EH (cell line): Measurements from ENCODE around the gene LAMB1.
"Not testable (repeated sequence)": the region's sequence is repeated elsewhere in the genome, so short reads cannot be mapped to it uniquely, and the experiment has no call there.

ENCODE experiments used
- DNase-seq: peaks from one replicate; pipeline ENCODE4 v3.0.0-alpha.2; 2015; ENCODE audit warnings: low read depth

The LAMB1 gene

DNA sequence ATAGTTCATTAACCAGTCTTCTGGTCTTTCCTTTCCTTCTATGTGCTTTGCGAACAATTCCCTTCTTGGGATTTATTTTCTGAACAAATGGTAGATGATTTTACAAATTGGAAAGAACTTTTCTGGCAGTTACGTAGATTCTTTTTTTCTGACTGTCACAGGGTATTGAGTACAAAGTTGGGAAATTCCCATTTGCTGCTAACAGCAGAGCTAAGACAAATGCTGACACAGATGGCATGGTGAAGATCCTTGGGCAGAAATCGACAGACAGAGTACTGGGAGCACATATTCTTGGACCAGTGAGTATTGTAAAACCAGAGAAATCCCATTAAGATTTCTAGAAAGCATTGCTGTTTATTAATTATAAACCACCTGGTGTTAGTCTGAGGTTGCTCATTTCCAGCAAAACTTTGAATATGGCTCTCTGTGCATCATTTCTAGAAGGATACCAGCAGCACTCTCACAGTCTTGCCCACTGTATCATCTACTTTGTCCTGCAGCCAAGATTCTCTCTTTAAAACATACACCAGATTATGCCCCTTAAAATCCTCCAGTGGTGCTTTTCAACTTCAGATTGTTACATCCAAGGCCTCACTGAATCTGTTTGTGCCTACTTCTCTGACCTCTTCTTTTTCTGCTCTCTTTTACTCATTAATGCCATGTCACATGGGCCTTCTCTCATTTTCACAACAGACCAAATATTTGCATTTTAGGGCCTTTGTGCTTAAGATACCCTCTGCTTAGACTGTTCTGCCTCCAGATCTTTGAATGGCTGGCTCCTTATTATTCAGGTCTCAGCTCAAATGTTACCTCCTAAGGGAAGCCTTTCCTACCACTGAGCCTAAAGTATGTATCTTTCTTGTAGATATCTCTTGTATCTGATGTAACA, 85.0 kb downstream of the LAMB1 start:
- DNase-seq = no peak

DNA sequence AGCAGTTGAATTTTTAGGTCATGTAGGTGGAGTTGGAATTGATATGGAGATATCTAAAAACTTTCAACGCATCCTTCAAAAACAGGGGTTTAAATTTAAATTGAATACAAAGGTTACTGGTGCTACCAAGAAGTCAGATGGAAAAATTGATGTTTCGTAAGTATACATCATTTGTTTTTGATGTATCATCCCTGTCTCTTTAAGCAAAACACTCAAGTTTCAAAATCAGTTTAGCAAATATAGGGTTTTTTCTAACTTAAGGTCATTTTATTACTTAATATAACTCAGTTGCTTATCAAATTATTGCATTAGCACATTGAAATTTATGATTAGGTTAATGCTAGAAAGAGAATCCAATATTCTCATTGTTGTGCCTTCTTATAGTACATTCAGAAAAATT, 87.4 kb downstream of the LAMB1 start:
- DNase-seq = no peak

DNA sequence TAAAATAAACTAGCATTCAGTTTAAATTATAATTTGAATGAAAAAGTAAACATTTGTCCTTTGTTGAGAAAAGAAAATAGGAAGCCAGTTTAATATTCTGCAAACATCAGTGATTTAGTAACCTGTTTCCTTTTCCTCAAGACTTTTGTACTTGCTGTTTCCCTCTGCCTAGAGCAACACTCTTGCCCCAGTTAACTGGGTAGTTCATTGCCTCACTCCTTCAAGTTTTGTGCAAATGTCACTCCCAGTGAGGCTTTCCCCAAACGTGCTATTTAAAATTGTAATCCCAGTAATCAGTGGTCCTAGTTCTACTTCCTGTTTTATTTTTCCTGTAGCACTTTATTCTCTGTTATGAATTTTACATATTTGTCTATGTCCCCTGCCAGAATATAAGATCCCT, 88.1 kb downstream of the LAMB1 start:
- no peak for DNase-seq

DNA sequence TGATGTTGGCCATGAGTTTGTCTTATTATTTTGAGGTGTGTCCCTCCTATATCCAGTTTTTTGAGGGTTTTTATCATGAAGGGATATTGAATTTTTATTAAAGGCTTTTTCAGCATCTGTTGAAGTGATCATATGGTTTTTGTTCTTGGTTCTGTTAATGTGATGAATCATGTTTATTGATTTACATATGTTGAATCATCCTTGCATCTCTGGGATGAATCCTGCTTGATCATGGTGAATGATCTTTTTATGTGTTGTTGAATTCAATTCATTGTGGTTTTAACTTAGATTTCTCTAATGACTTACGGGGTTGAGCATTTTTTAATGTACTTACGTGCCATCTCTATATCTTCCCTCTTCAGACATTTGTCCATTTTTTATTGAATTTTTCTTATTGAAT, 89.1 kb downstream of the LAMB1 start:
- DNase-seq = no peak

DNA sequence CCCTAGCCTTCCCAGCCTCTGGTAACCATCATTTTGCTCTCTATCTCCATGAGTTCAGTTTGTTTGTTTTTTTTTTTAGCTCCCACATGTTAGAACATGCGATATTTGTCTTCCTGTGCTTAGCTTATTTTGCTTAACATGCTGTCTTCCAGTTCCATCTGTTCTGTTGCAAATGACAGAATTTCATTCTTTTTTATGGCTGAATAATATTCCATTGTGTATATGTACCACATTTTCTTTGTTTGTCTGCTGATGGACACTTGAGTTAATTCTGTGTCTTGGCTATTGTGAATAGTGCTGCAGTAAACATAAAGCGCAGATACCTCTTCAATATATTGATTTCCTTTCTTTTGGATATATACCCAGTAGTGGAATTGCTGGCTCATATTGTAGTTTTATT, 91.0 kb downstream of the LAMB1 start:
- DNase-seq = no peak

DNA sequence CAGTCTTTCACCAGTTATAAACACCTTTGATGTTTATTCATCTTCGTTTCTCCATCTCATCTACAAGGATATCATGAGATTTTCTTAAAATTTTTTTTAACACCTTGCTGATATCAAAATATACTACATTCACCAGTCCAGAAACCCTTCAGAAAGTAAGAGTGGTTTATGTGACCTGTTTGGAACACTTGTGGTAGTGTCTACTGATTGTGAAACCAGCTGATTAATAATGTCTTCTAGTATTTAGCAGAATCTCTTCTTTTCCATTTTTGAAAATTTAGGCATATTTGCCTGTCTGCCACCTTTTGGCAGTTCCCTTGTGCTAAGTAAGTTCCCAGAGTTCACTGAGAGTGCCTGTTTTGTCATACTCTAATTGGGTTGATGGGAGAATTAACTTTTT, 93.5 kb downstream of the LAMB1 start:
- DNase-seq = no peak

DNA sequence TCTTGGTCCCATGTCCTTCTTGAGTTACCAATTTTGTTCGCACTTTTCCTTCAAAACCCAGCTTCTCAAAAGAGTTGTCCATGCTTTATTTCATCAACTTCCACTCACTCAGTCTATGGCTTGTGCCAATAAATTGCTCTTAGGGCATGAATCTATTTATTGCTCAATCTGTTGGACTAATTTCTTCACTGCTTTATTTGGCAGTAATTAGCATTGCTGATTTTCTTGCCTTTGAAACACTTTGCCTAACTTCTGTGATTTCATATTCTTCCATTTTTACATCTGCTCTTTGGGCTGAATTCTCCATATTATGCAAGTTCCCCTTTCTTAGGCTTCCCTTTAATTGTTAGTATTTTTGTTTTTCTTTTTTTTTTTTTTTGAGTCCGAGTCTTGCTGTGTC, 95.2 kb downstream of the LAMB1 start:
- no peak for DNase-seq

DNA sequence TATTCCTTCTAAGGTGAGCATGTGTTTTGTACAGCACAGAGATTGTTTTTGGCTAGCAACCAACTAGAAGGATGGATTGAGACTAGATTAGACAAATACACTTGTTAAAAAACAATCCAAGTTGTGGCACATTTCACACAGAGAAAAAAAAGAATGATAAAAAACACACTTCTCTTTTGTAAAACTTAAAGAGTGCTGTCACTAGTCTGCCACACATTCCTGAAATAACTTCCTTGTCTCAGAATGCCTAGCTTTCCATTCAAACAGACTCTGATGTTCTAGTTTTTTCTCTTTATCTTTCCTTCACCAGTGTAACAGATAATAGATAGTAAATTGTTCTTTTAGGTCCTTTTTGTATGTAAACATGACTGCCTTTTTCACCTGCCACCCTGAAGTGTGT, 100.6 kb downstream of the LAMB1 start:
- DNase-seq = peak; percentile 42

DNA sequence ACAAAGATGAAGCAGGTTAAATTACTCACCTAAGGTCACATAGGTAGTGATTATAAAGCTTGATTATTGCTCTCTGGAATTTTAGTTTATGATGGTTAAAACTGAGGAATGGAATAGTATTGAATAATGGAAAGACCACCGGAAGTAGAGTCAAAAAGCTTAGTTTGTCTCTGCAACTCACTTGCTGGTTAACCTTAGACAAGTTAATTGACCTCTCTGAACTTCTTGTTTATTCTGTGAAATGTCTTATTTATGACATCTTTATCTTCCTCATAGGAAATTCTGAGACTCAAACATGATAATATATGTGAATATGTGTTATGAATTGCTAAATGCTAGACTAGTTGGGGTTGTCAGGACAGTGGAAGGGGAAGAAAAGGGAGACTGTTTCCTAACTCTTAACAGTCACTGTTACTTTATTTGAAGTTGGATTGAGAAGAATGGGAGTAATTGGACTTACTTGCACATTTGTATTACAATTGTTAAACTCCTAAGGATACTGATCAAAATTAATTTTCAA, 102.4 kb downstream of the LAMB1 start:
- DNase-seq = no peak

DNA sequence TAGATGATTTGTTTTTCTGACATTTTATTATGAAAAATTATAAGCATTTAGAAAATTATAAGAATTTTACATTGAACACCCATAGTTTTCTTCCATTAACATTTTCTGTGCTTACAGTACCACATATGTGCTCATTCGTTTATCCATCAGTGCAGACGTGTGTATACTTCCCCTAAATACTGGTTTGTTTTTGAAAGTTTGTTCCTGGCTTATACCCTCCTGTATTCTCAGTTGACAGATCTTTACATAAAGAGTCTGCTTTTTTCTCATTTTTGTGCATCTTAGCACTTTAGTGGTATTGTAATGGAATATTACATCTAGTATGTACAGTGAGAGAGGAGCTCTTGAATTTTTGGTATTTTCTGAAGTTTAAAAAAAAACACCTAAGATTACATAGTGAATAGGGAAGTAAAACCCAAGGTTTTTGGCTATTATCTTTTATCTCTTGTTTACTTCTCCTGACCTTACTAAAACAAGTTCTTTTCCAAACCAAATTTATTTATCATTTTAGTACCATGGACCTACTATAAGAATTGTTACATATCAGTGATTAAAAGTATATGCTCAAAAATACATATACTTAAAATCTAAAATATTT, 103.9 kb downstream of the LAMB1 start:
- no peak for DNase-seq

DNA sequence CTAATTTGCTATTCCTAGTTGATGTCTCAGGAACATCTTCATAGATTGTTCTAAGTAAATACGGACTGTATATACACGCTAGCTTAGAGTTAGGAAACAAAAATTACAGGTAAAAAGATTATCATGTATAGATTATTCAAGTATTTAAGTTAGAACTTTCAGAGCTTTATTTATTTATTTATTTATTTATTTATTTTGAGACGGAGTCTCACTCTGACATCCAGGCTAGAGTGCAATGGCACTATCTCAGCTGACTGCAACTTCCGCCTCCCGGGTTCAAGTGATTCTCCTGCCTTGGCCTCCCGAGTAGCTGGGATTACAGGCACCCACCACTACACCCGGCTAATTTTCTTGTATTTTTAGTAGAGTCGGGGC, 110.6 kb downstream of the LAMB1 start:
- not testable (repeated sequence) for DNase-seq

DNA sequence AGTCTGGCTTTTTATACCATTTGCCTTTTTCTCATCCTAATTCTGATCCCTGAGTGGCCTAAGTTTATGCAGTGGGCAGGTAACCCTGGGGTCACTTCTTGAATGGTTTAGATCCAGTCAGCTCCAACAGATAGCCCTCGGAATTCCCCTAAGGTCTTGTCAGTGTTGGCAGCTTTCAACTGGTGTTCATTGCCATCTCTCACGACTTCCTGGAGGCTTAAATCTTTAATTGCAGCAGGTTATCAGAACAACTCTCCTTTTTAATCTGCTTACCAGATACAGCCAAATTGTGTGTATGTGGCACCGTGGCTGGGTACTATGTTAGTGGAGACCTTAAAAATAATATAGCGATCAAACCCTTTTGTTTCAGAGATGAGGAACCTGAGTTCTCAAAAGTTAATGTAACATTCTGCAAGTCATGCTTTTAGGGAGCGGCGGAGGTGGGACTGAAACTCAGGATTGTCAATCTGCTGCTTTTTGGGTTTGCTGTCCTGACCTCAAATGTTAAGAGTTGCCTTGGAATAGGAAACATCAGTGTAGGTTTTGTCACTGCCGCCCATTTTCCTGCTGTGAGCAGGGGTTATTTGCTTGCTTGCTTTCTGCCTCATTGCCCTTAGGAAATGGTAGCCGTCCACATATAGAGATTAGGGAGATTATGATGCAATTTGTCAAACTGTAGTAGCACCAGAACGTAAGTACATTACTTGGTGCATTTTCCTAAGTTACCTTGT, 111.2 kb downstream of the LAMB1 start:
- no peak for DNase-seq

DNA sequence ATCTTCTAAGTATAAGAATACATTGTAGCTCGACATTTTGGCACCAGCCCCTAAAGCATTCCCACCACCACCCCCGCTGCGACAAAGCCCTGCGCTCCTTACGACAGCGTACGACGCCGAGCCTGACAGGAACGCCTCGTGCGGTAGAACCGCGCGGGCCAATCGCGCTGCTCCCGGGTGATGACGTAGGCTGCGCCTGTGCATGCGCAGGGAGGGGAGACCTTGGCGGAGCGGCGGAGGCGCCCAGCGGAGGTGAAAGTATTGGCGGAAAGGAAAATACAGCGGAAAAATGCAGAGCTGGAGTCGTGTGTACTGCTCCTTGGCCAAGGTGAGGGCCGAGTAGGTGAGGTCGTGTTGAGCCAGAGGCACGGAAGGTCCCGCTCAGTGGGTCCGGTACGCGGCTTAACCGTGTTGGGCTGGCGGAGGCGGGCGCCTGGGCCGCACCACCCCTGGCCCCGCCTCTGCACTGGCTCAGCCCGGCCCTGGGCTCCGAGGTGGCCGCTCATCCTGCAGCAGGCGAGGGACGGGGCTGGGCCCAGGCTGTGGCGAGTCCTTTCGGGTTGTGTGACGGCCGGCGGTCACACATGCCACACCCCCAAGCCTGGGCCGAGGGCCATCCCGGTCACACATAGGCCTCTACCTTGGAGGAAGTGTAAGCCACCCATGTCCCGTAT, 111.9 kb downstream of the LAMB1 start, which contains the start of gene DLD:
DLD (plus strand) TSS at position 222 of the 674 bp plus-strand sequence; CDS start at position 290, 68 bp downstream.
- DNase-seq = peak; percentile 88

DNA sequence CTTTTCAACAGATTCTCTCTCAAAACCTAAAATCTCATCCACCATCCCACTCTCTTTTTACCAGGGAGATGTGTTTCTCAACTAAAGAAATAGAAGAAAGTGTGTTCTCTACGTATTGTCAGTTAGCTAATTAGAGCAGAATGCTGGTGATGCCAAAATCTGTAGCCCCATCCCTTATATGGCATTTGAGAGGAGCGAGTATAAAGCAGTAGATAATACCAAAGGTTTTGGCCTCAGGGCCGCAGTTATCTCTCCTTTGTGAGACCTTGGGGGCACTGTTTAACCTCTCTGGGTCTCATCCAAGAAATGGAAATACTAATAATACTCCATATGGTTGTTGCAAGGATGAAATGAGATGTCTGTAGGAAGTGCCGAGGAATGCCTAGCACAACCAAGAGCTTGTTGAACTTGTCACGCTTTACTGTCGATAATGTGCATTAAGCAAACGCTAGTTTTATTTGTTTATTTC, 112.4 kb downstream of the LAMB1 start:
- no peak for DNase-seq

DNA sequence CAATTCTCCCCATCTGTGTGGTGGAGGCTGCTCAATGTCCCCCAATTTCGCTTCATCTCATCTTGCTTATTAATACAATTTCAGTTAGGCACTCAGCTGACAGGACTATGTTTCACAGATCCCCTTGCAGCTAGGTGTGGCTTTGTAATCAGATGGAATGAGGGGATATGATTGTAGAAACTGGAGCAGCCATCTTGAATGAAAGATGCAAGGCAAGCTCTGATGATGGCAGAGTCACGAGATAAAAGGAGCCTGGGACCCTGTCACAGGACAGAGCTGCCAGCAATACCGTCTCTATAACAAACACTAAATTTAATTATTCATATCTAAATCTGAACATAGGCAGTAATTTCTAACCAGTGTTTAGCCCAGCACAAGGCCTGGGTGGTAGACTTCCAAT, 113.0 kb downstream of the LAMB1 start:
- DNase-seq = no peak

DNA sequence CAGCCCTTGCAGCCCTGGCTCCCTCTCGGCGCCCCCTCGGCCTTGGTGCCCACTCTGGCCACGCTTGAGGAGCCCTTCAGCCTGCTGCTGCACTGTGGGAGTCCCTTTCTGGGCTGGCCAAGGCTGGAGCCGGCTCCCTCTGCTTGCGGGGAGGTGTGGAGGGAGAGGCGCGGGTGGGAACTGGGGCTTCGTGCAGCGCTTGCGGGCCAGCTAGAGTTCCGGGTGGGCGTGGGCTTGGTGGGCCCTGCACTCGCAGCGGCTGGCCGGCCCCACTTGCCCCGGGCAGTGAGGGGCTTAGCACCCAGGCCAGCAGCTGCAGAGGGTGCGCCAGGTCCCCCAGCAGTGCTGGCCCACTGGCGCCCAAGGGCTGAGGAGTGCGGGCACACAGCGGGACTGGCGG, 115.1 kb downstream of the LAMB1 start:
- not testable (repeated sequence) for DNase-seq

DNA sequence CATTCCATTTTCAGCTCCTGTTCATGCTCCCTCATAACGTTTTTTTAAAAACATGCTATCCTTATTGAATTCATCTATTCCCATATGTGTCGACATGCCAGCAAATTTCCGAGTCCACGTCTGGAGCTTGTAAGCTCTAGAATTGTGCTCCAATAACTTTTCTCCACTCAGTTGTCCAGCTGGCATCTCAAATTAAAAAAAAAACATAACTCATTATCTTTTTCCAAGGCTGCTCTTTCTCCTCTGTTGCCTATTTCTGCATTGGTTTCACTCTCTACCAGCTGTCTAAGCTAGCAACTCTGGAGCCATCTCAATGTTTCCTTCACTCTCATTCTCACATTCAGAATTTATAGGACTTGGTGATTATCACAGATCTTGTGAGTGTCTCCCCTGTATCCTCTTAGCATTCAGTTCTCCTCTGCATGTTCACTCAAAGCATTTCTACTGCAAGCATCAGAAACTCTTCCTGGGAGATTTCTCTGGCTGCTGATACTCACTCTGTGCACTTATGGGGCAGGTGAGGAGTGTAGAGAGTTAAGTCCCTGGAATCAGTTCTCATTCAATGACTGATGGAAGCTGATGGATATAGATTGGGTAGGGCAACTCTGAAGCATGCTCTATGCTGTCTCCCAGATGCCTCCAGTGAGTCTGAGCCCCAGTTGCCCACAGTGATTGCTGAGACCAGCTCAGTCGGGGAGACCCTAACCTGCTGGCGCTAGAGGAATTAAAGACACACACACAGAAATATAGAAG, 118.7 kb downstream of the LAMB1 start:
- DNase-seq = no peak

DNA sequence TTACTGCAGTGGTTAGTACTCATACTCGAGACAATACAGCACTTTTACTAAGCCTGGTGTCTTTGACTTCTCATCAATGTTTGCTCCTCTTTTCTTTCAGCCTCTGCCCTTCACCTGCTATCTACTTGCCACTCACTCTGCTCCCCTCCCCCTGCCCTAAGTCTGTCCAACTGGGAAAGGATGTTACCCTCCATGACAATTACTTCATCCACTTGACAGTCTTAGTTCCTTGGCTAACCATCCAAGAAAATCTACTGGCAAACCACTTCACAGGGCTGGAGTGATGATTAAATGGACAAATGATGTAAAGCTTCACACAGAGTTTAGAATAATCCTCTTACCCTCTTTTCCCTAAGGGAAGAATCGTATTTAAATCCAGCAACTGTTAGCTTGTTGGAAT, 120.2 kb downstream of the LAMB1 start:
- no peak for DNase-seq

DNA sequence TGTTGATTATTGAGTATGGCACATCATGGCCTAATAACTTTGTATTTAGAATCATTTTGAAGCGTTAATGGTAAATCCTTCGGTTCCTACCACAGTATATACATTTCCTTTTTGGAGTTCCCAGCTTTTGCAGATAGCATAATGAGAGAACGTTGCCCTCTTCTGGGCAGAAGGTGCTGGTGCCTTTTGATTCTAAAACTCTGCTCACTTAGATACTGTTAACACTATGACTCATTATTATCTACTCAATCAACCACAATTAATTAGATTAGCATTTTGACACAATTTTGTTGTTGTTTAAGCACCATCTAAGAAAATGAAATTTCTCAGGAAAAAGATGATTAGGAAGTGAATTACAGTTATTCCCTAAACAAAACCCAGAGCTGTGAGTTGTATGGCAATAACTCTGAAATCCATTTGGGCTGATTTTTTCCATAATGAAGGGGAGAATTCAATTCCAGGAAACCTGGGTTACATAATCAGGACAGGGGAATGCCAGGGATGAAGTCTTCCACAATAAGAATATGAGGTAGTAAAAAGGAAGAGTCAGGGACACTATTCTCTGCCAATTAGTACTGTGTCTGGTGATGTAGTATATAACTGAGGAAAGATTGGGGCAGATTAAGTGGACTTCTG, 123.4 kb downstream of the LAMB1 start:
- DNase-seq = peak; percentile 70

DNA sequence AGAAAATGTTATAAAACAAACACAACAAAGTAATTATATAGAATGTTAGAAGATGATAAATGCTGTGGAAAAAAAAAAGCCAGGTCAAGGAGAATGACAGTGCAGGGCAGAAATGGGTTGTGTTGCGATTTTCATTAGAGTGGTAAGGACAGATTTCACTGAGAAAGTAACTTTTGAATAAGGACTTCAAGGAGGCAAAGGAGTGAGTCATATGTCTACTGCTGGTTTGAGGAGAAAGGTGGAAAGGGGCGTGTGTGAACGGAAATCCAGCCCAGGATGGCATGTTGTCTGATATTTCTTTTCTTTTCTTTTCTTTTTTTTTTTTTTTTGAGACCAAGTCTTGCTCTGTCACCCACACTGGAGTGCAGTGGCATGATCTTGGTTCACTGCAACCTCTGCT, 124.3 kb downstream of the LAMB1 start:
- no peak for DNase-seq
